Stimulated activated naive CD4-positive, alpha-beta T cell treated with Interleukin-2 at 50 U/mL for 16 hours (primary cell): ENCODE results near the gene GNAI2.
"Not testable (repeated sequence)": the region's sequence is repeated elsewhere in the genome, so short reads cannot be mapped to it uniquely, and the experiment has no call there.

Source experiments
- DNase-seq: peaks from one replicate; lab custom pipeline; 2025; lab: John Stamatoyannopoulos, UW

The GNAI2 gene

GRCh38 chr3:50264383-50264963, 28.5 kb downstream of the GNAI2 start:
- DNase-seq = no peak

- no peak for DNase-seq
Measured at GRCh38 chr3:50264964-50265485, 29.0 kb downstream of the GNAI2 start.

GRCh38 chr3:50265571-50265970, 29.6 kb downstream of the GNAI2 start:
- no peak for DNase-seq

- no peak for DNase-seq
Measured at GRCh38 chr3:50266017-50266416, 30.0 kb downstream of the GNAI2 start.

GRCh38 chr3:50266836-50267235, 30.8 kb downstream of the GNAI2 start:
- DNase-seq = no peak

- no peak for DNase-seq
Measured at GRCh38 chr3:50267280-50267913, 31.4 kb downstream of the GNAI2 start.

- no peak for DNase-seq
Measured at GRCh38 chr3:50268276-50268675, 32.3 kb downstream of the GNAI2 start.

GRCh38 chr3:50268703-50269451, 32.9 kb downstream of the GNAI2 start, which contains the start of gene SEMA3B:
SEMA3B (plus strand) TSS chr3:50269147; CDS start chr3:50269241, 94 bp downstream.
- no peak for DNase-seq

GRCh38 chr3:50269460-50269859, 33.5 kb downstream of the GNAI2 start:
- DNase-seq = no peak

GRCh38 chr3:50269977-50270413, 34.0 kb downstream of the GNAI2 start:
- no peak for DNase-seq

- DNase-seq = no peak
Measured at GRCh38 chr3:50270422-50271224, 34.6 kb downstream of the GNAI2 start.

- DNase-seq = no peak
Measured at GRCh38 chr3:50271314-50271936, 35.4 kb downstream of the GNAI2 start.

GRCh38 chr3:50272538-50272910, 36.5 kb downstream of the GNAI2 start:
- DNase-seq = not testable (repeated sequence)

- peak; percentile 83 for DNase-seq
Measured at GRCh38 chr3:50272911-50273688, 37.1 kb downstream of the GNAI2 start.

GRCh38 chr3:50273689-50274065, 37.7 kb downstream of the GNAI2 start:
- DNase-seq = no peak

- DNase-seq = peak; percentile 66
Measured at GRCh38 chr3:50274371-50275104, 38.5 kb downstream of the GNAI2 start.

- DNase-seq = no peak
Measured at GRCh38 chr3:50275141-50275995, 39.4 kb downstream of the GNAI2 start.

GRCh38 chr3:50275996-50276761, 40.2 kb downstream of the GNAI2 start:
- DNase-seq = peak; percentile 25

- no peak for DNase-seq
Measured at GRCh38 chr3:50276762-50277101, 40.7 kb downstream of the GNAI2 start.
